Keratinocyte (primary cell): ENCODE results near the gene SLC12A8. TPM values are rescaled to one million over a fixed set of nuclear protein-coding genes. Genes with fewer than 3 reads are reported as not detected.

Experiments
- DNase-seq: peaks from one replicate; pipeline ENCODE4 v3.0.0-alpha.2; 2011; ENCODE audit warnings: low read depth, missing footprints, low spot score
- FAIRE-seq: peaks from 2 replicates; lab custom pipeline; 2011; peaks lifted over from hg19 to GRCh38; lab: Jason Lieb, UNC
- H2AFZ ChIP-seq: 2 replicates; pipeline ENCODE4 v1.6.0; 2012; ENCODE audit warnings: low read length, control low read depth, inconsistent platforms; ENCODE audit not compliant: control insufficient read depth
- H3K27ac ChIP-seq: 2 replicates; pipeline ENCODE4 v1.5.1; 2011; ENCODE audit warnings: low read length; ENCODE audit not compliant: control insufficient read depth, insufficient read depth
- H3K27me3 ChIP-seq: 3 replicates; pipeline ENCODE4 v1.6.0; 2011; ENCODE audit warnings: low read length; ENCODE audit not compliant: control insufficient read depth, insufficient read depth; ENCODE audit errors: extremely low read depth
- H3K36me3 ChIP-seq, 2 experiments: 2 replicates in 1 of 2; 3 replicates in 1 of 2; pipeline ENCODE4 v1.5.1; 2011; ENCODE audit warnings: low read length in 2 of 2, mild to moderate bottlenecking in 1 of 2; ENCODE audit not compliant: control insufficient read depth in 2 of 2, insufficient read depth in 2 of 2; ENCODE audit errors: extremely low read depth in 1 of 2
- H3K4me1 ChIP-seq: 3 replicates; pipeline ENCODE4 v1.5.1; 2011; ENCODE audit warnings: low read length; ENCODE audit not compliant: control insufficient read depth, insufficient read depth; ENCODE audit errors: extremely low read depth
- H3K4me2 ChIP-seq: 3 replicates; pipeline ENCODE4 v1.6.0; 2011; ENCODE audit warnings: low read depth, low read length; ENCODE audit not compliant: control insufficient read depth, insufficient read depth; ENCODE audit errors: extremely low read depth
- H3K4me3 ChIP-seq, 3 experiments: fragments of 200-600 bp in 1 of 3; sonication (generic) in 1 of 3; 2 replicates in 2 of 3; 3 replicates in 1 of 3; pipeline ENCODE4 v1.5.1; 2011 to 2016; ENCODE audit warnings: low read length in 3 of 3, mild to moderate bottlenecking in 3 of 3, control low read depth in 2 of 3, inconsistent platforms in 1 of 3, low read depth in 1 of 3, mixed read lengths in 1 of 3, mixed run types in 1 of 3, moderate library complexity in 1 of 3; ENCODE audit not compliant: control insufficient read depth in 2 of 3, insufficient read depth in 2 of 3; ENCODE audit errors: extremely low read depth in 1 of 3
- H3K79me2 ChIP-seq: 2 replicates; pipeline ENCODE4 v1.6.0; 2012; ENCODE audit warnings: low read length; ENCODE audit not compliant: control insufficient read depth, insufficient read depth
- H3K9ac ChIP-seq: 3 replicates; pipeline ENCODE4 v1.6.0; 2011; ENCODE audit warnings: low read length; ENCODE audit not compliant: control insufficient read depth, insufficient read depth; ENCODE audit errors: extremely low read depth
- H3K9me1 ChIP-seq: 3 replicates; pipeline ENCODE4 v1.6.0; 2011; ENCODE audit warnings: low read length; ENCODE audit not compliant: control insufficient read depth, insufficient read depth; ENCODE audit errors: extremely low read depth
- H3K9me3 ChIP-seq: 2 replicates; pipeline ENCODE4 v1.5.1; 2012; ENCODE audit warnings: low read depth, low read length; ENCODE audit not compliant: control insufficient read depth
- H4K20me1 ChIP-seq: 3 replicates; pipeline ENCODE4 v1.6.0; 2011; ENCODE audit warnings: low read length; ENCODE audit not compliant: control insufficient read depth, insufficient read depth; ENCODE audit errors: extremely low read depth
- EZH2 ChIP-seq: IDR thresholded peaks from one replicate; pipeline ENCODE4 v1.6.1; 2012; ENCODE audit warnings: inconsistent platforms, mild to moderate bottlenecking, low read length, moderate library complexity
- dilution Hi-C: fragments of 300-500 bp; cut with MboI; formaldehyde crosslinking; loops from one replicate; pipeline ENCODE4 v1.7.0; 2020; ENCODE audit warnings: low sequenced_read_pairs; ENCODE audit not compliant: extremely low pct_ligation_motif_present
- polyA plus RNA-seq, 5 experiments: library from polyadenylated mRNA; depleted of rRNA in 3 of 5; stranded (reverse) in 3 of 5; stranded (forward) in 1 of 5; unstranded in 1 of 5; fragments of >200 nt; gene quantifications; 1 replicate in 1 of 5; 2 replicates in 3 of 5; 3 replicates in 1 of 5; pipeline versions ENCODE4 v1.2.1 to v1.2.3, GENCODE V29; 2011 to 2012; ENCODE audit warnings: missing spikeins in 2 of 5, low read depth in 1 of 5, low replicate concordance in 1 of 5
- TF ChIP-seq, protein P1 (sequence below), 3 experiments: IDR thresholded peaks in 1 of 3; conservative IDR thresholded peaks in 1 of 3; optimal IDR thresholded peaks in 1 of 3; 2 replicates in 2 of 3; 3 replicates in 1 of 3; pipeline versions ENCODE3 to v1.5.1; 2011; ENCODE audit warnings: low read length in 3 of 3, mild to moderate bottlenecking in 3 of 3, moderate library complexity in 2 of 3, control low read depth in 1 of 3, inconsistent platforms in 1 of 3; ENCODE audit not compliant: insufficient read depth in 2 of 3; ENCODE audit errors: extremely low read depth in 1 of 3

Gene SLC12A8
- polyA plus RNA-seq, 1 donor (not counting 4 experiments of a cell fraction or from before 2014, with no cell fraction given), result 6.9 TPM

DNA sequence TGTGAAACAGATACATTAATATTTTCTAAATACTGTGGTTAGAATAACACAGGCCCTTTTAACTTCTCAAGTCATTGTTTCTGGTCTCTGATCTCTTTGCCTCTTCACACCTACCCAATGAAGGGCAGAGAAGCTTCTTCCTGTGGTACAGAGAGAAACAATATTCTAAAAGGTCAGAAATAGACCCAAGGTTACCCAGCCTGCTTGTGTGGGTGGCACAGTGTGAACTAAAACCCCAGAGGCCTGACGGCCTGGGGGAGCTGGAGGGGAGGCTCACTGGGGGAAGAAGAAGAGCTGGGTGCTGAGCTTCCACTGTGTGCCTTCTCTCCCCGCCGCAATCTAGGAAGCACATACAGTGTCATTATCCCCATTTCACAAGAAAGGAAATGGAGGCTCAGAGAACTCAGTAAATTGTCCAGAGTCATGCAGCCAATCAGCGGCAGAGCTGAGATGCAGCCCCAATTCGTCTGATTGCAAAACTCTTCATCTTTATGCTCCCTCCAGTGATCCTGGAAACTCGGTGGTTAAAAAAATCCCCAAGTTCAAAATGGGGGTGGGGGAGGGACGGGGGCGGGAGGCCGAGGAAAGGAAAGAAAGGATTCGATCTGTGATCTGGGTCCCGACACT lies 92.7 kb downstream of the SLC12A8 start:
- Histone ChIP-seq H3K4me1 (peaks cover 13% of the 10 kb centered on the region), H3K27me3 (no peaks in the 10 kb centered on the region), H3K9me3 (no peaks in the 10 kb centered on the region), H3K4me3 (no peak overlapping the region), H3K27ac (no peak overlapping the region), H3K9ac (no peak overlapping the region), H3K9me1 (no peaks in the 10 kb centered on the region), H3K4me2 (no peak overlapping the region), H3K79me2 (no peaks in the 10 kb centered on the region), H3K36me3 (peaks cover 2 to 4% of the 10 kb centered on the region in 2 experiments), H2AFZ (no peak overlapping the region), H4K20me1 (no peaks in the 10 kb centered on the region)
- dilution Hi-C loops, result no loop called here
- TF ChIP-seq, protein P1, sequence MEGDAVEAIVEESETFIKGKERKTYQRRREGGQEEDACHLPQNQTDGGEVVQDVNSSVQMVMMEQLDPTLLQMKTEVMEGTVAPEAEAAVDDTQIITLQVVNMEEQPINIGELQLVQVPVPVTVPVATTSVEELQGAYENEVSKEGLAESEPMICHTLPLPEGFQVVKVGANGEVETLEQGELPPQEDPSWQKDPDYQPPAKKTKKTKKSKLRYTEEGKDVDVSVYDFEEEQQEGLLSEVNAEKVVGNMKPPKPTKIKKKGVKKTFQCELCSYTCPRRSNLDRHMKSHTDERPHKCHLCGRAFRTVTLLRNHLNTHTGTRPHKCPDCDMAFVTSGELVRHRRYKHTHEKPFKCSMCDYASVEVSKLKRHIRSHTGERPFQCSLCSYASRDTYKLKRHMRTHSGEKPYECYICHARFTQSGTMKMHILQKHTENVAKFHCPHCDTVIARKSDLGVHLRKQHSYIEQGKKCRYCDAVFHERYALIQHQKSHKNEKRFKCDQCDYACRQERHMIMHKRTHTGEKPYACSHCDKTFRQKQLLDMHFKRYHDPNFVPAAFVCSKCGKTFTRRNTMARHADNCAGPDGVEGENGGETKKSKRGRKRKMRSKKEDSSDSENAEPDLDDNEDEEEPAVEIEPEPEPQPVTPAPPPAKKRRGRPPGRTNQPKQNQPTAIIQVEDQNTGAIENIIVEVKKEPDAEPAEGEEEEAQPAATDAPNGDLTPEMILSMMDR (optimal IDR thresholded peaks at IDR 0.05 in 1 of 3, IDR thresholded peaks at IDR 0.05 in 1 of 3, conservative IDR thresholded peaks at IDR 0.05 in 1 of 3; ENCODE audit: extremely low read depth in 1 of 3, insufficient read depth in 2 of 3, low read length in 3 of 3), result no peak
- no peak for TF ChIP-seq EZH2
- FAIRE-seq (no peak), DNase-seq (no peak)

DNA sequence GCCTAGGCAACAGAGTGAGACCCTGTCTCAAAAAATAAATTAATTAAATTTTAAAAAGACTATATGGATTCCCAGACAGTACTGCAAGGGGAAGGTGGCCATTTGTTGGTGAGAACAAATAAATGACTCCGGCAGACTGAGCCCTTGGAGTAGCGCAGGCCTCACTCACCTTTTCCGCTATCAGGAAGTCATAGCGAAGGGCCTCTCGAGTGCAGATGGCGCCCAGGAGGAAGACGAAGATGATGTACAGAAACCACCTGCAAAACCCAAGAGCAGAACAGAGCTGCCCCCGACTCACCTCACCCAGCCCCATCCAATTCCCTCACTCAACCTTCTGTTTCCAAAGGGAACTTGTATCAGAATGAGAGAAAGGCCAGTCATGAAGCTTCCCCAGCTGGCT lies 93.9 kb downstream of the SLC12A8 start:
- Histone ChIP-seq H3K4me3 (no peak overlapping the region), H3K27ac (no peak overlapping the region), H3K36me3 (peaks cover 2 to 4% of the 10 kb centered on the region in 2 experiments), H3K9me1 (no peaks in the 10 kb centered on the region), H3K9me3 (no peaks in the 10 kb centered on the region), H2AFZ (no peak overlapping the region), H3K9ac (no peak overlapping the region), H4K20me1 (no peaks in the 10 kb centered on the region), H3K4me2 (no peak overlapping the region), H3K4me1 (peaks cover 13% of the 10 kb centered on the region), H3K79me2 (no peaks in the 10 kb centered on the region), H3K27me3 (no peaks in the 10 kb centered on the region)
- DNase-seq (no peak), FAIRE-seq (no peak)
- dilution Hi-C loops, result no loop called here
- TF ChIP-seq, protein P1 (optimal IDR thresholded peaks at IDR 0.05 in 1 of 3, IDR thresholded peaks at IDR 0.05 in 1 of 3, conservative IDR thresholded peaks at IDR 0.05 in 1 of 3; ENCODE audit: extremely low read depth in 1 of 3, insufficient read depth in 2 of 3, low read length in 3 of 3), result no peak
- TF ChIP-seq EZH2, result no peak
